Glutamatergic neuron (in vitro differentiated cells): ENCODE data around the gene LAMC1. TPM values are rescaled to one million over a fixed set of nuclear protein-coding genes. Genes with fewer than 3 reads are reported as not detected.

ENCODE experiments used
- DNase-seq: peaks from one replicate; pipeline ENCODE4 v3.0.0; 2022
- H3K27ac Mint-ChIP-seq: one replicate; pipeline ENCODE4 v1.8.0; 2020; ENCODE audit warnings: mild to moderate bottlenecking, mixed read lengths, inconsistent platforms; ENCODE audit not compliant: unreplicated experiment
- H3K27me3 Mint-ChIP-seq: one replicate; pipeline ENCODE4 v1.8.0; 2020; ENCODE audit warnings: mild to moderate bottlenecking, moderate library complexity, mixed read lengths, inconsistent platforms; ENCODE audit not compliant: unreplicated experiment
- H3K36me3 Mint-ChIP-seq: one replicate; pipeline ENCODE4 v1.8.0; 2020; ENCODE audit warnings: mild to moderate bottlenecking, mixed read lengths, inconsistent platforms; ENCODE audit not compliant: unreplicated experiment
- H3K4me1 Mint-ChIP-seq: one replicate; pipeline ENCODE4 v1.8.0; 2020; ENCODE audit warnings: mild to moderate bottlenecking, low read depth, mixed read lengths, inconsistent platforms; ENCODE audit not compliant: unreplicated experiment
- H3K4me3 Mint-ChIP-seq: one replicate; pipeline ENCODE4 v1.8.0; 2020; ENCODE audit warnings: mild to moderate bottlenecking, mixed read lengths, inconsistent platforms; ENCODE audit not compliant: unreplicated experiment
- H3K9me3 Mint-ChIP-seq: one replicate; pipeline ENCODE4 v1.8.0; 2020; ENCODE audit warnings: mild to moderate bottlenecking, moderate library complexity, mixed read lengths, inconsistent platforms; ENCODE audit not compliant: unreplicated experiment
- CTCF ChIP-seq: fragments of 200-600 bp; sonication (generic); IDR thresholded peaks from one replicate; pipeline ENCODE4 v1.5.0; 2021; ENCODE audit not compliant: partially characterized antibody, unreplicated experiment
- total RNA-seq: library from RNA; stranded (reverse); fragmentation: NEBNext Ultra II Directional; extraction: Animal tissue kit (Norgen Biotek cat#: 25700); gene quantifications from one replicate; pipeline ENCODE4 v1.2.1, GENCODE V29; 2021; ENCODE audit not compliant: unreplicated experiment

The LAMC1 gene
- total RNA-seq, 1 donor from 2014 or later = 51.8 TPM

GRCh38 chr1:183125279-183125999, 102.2 kb downstream of the LAMC1 start:
- Mint-ChIP-seq H3K4me1 (no peaks in the 10 kb centered on the region), H3K27me3 (no peaks in the 10 kb centered on the region), H3K36me3 (peaks cover 5% of the 10 kb centered on the region), H3K4me3 (no peak overlapping the region), H3K27ac (no peak overlapping the region), H3K9me3 (no peaks in the 10 kb centered on the region)
- no peak for TF ChIP-seq CTCF
- no peak for DNase-seq

GRCh38 chr1:183126000-183126366, 102.8 kb downstream of the LAMC1 start:
- no peak for TF ChIP-seq CTCF
- Mint-ChIP-seq H3K4me3 (no peak overlapping the region), H3K27me3 (no peaks in the 10 kb centered on the region), H3K9me3 (no peaks in the 10 kb centered on the region), H3K36me3 (peaks cover 5% of the 10 kb centered on the region), H3K27ac (no peak overlapping the region), H3K4me1 (no peaks in the 10 kb centered on the region)
- no peak for DNase-seq

- no peak overlapping the region for H3K27ac Mint-ChIP-seq
- DNase-seq = no peak
- no peak for TF ChIP-seq CTCF
These were observed 103.3 kb downstream of the LAMC1 start for GRCh38 chr1:183126528-183126927.

GRCh38 chr1:183129921-183130690, 106.9 kb downstream of the LAMC1 start:
- no peaks in the 10 kb centered on the region for H3K4me1 Mint-ChIP-seq
- no peak overlapping the region for H3K27ac Mint-ChIP-seq
- no peaks in the 10 kb centered on the region for H3K36me3 Mint-ChIP-seq
- H3K9me3 Mint-ChIP-seq = no peaks in the 10 kb centered on the region
- no peaks in the 10 kb centered on the region for H3K27me3 Mint-ChIP-seq
- DNase-seq = no peak
- TF ChIP-seq CTCF = no peak
- no peak overlapping the region for H3K4me3 Mint-ChIP-seq

More at GRCh38 chr1:183126528-183126927, 103.3 kb downstream of the LAMC1 start:
- H3K4me3 Mint-ChIP-seq = no peak overlapping the region
- H3K27me3 Mint-ChIP-seq = no peaks in the 10 kb centered on the region
- H3K9me3 Mint-ChIP-seq = no peaks in the 10 kb centered on the region
- no peaks in the 10 kb centered on the region for H3K4me1 Mint-ChIP-seq
- H3K36me3 Mint-ChIP-seq = peaks cover 5% of the 10 kb centered on the region

- Mint-ChIP-seq H3K36me3 (no peaks in the 10 kb centered on the region), H3K27me3 (no peaks in the 10 kb centered on the region)
These were observed 107.9 kb downstream of the LAMC1 start for GRCh38 chr1:183131166-183131565.

More at GRCh38 chr1:183131166-183131565, 107.9 kb downstream of the LAMC1 start:
- Mint-ChIP-seq H3K27ac (no peak overlapping the region), H3K4me3 (no peak overlapping the region), H3K9me3 (no peaks in the 10 kb centered on the region), H3K4me1 (no peaks in the 10 kb centered on the region)
- TF ChIP-seq CTCF = no peak
- no peak for DNase-seq
